Endothelial cell of umbilical vein (primary cell): ENCODE results near the gene CFAP46. TPM values are rescaled to one million over a fixed set of nuclear protein-coding genes. Genes with fewer than 3 reads are reported as not detected.

Experiments
- BruUV-seq: library from RNA; stranded (reverse); fragments of 400-500 nt; replicated peaks from 2 replicates; lab custom pipeline; 2021; lab: Mats Ljungman, UMichigan
- CTCF ChIA-PET: fragments of 300-600, 350-600 bp; sonication (Branson Sonifier 250); formaldehyde crosslinking; loops from one replicate; lab custom pipeline; 2021; ENCODE audit warnings: antibody characterized with exemption, inconsistent platforms; lab: Charles Lee
- POLR2A ChIA-PET: fragments of 300-600, 350-600 bp; sonication (Branson Sonifier 250); formaldehyde crosslinking; loops from one replicate; lab custom pipeline; 2021; ENCODE audit warnings: antibody characterized with exemption, inconsistent platforms; lab: Charles Lee
- DNase-seq: peaks from one replicate; pipeline ENCODE4 v3.0.0-alpha.2; 2011; ENCODE audit warnings: low read depth, low spot score
- FAIRE-seq: peaks from 2 replicates; lab custom pipeline; 2011; peaks lifted over from hg19 to GRCh38; lab: Jason Lieb, UNC
- H2AFZ ChIP-seq: 2 replicates; pipeline ENCODE4 v1.6.0; 2012; ENCODE audit warnings: low read depth, low read length, control low read depth, inconsistent platforms
- H3K27ac ChIP-seq: 2 replicates; pipeline ENCODE4 v1.5.1; 2011; ENCODE audit warnings: low read depth, mild to moderate bottlenecking, control low read depth, low read length, moderate library complexity; ENCODE audit not compliant: insufficient read depth
- H3K27me3 ChIP-seq, 2 experiments: 2 replicates each; pipeline versions ENCODE4 v1.6.0 to v1.6.1; 2011; ENCODE audit warnings: low read length in 2 of 2, mixed read lengths in 1 of 2; ENCODE audit not compliant: control insufficient read depth in 2 of 2, insufficient read depth in 2 of 2
- H3K36me3 ChIP-seq, 2 experiments: 2 replicates in 1 of 2; 3 replicates in 1 of 2; pipeline ENCODE4 v1.5.1; 2011; ENCODE audit warnings: low read length in 2 of 2, mild to moderate bottlenecking in 1 of 2, moderate library complexity in 1 of 2; ENCODE audit not compliant: control insufficient read depth in 2 of 2, insufficient read depth in 2 of 2; ENCODE audit errors: extremely low read depth in 1 of 2
- H3K4me1 ChIP-seq: 3 replicates; pipeline ENCODE4 v1.5.1; 2011; ENCODE audit warnings: mild to moderate bottlenecking, low read length; ENCODE audit not compliant: control insufficient read depth, insufficient read depth; ENCODE audit errors: extremely low read depth
- H3K4me2 ChIP-seq: 2 replicates; pipeline ENCODE4 v1.6.1; 2011; ENCODE audit warnings: low read length, control low read depth, mixed read lengths; ENCODE audit not compliant: insufficient read depth
- H3K4me3 ChIP-seq, 3 experiments: fragments of 200-600 bp in 1 of 3; sonication (generic), shearing (Covaris generic) in 1 of 3; replicated peaks in 1 of 3; 2 replicates each; pipeline ENCODE4 v1.5.1; 2011 to 2016; ENCODE audit warnings: control low read depth in 3 of 3, low read length in 3 of 3, mild to moderate bottlenecking in 2 of 3, inconsistent platforms in 1 of 3, low read depth in 1 of 3, moderate library complexity in 1 of 3; ENCODE audit not compliant: insufficient read depth in 1 of 3
- H3K79me2 ChIP-seq: 2 replicates; pipeline ENCODE4 v1.6.0; 2012; ENCODE audit warnings: low read length, inconsistent platforms; ENCODE audit not compliant: control insufficient read depth, insufficient read depth
- H3K9ac ChIP-seq: replicated peaks from 2 replicates; pipeline ENCODE3; 2011; ENCODE audit warnings: low read length, control low read depth; ENCODE audit not compliant: insufficient read depth; ENCODE audit errors: extremely low read depth
- H3K9me1 ChIP-seq: replicated peaks from 3 replicates; pipeline ENCODE4 v1.6.0; 2011; ENCODE audit warnings: mild to moderate bottlenecking, low read length; ENCODE audit not compliant: control insufficient read depth, insufficient read depth; ENCODE audit errors: extremely low read depth
- H3K9me3 ChIP-seq: replicated peaks from 2 replicates; pipeline ENCODE4 v1.5.1; 2012; ENCODE audit warnings: low read length, inconsistent platforms; ENCODE audit not compliant: control insufficient read depth, insufficient read depth
- H4K20me1 ChIP-seq: replicated peaks from 2 replicates; pipeline ENCODE3; 2011; ENCODE audit warnings: mild to moderate bottlenecking, low read length; ENCODE audit not compliant: control insufficient read depth, insufficient read depth; ENCODE audit errors: extremely low read depth
- FOS ChIP-seq: IDR thresholded peaks from 2 replicates; pipeline ENCODE4 v1.6.1; 2011; ENCODE audit warnings: mild to moderate bottlenecking, low read length, moderate library complexity, borderline replicate concordance; ENCODE audit not compliant: insufficient read depth
- GATA2 ChIP-seq: IDR thresholded peaks from 2 replicates; pipeline ENCODE4 v1.7.0; 2011; ENCODE audit warnings: low read depth, mild to moderate bottlenecking, moderate library complexity, mixed read lengths, low read length; ENCODE audit not compliant: insufficient read length, insufficient read depth
- JUN ChIP-seq: IDR thresholded peaks from 2 replicates; pipeline ENCODE4 v1.6.1; 2011; ENCODE audit warnings: borderline replicate concordance, low read depth; ENCODE audit not compliant: insufficient read length, insufficient read depth
- MYC ChIP-seq: IDR thresholded peaks from one replicate; pipeline ENCODE4 v1.6.1; 2011; ENCODE audit warnings: mild to moderate bottlenecking, low read depth, low read length
- POLR2A ChIP-seq: IDR thresholded peaks from 2 replicates; pipeline ENCODE4 v1.6.1; 2012; ENCODE audit warnings: low read depth, mild to moderate bottlenecking, control low read depth, low read length
- dilution Hi-C: fragments of 300-500 bp; cut with MboI; formaldehyde crosslinking; loops from one replicate; pipeline ENCODE4 v1.15.0; 2019; ENCODE audit warnings: low sequenced_read_pairs; ENCODE audit not compliant: extremely low pct_ligation_motif_present
- intact Hi-C: fragments of 100-400 bp; cut with micrococcal nuclease; formaldehyde crosslinking; loops from one replicate; pipeline ENCODE4 v1.10.0; 2022
- polyA plus RNA-seq, 4 experiments: library from polyadenylated mRNA; depleted of rRNA in 3 of 4; stranded (reverse) in 3 of 4; unstranded in 1 of 4; fragments of >200 nt; gene quantifications; 2 replicates each; pipeline versions ENCODE4 v1.2.1 to v1.2.3, GENCODE V29; 2011 to 2012; ENCODE audit warnings: missing spikeins in 1 of 4
- total RNA-seq: library from RNA; stranded (reverse); gene quantifications from 2 replicates; pipeline ENCODE4 v1.2.3, GENCODE V29; 2021
- TF ChIP-seq, protein P1 (sequence below), 2 donors: IDR thresholded peaks; 1 replicate in 1 of 2; 2 replicates in 1 of 2; pipeline ENCODE4 v1.5.1; 2011; ENCODE audit warnings: low read length in 2 of 2, mild to moderate bottlenecking in 2 of 2, moderate library complexity in 2 of 2, control low read depth in 1 of 2, inconsistent platforms in 1 of 2, low read depth in 1 of 2; ENCODE audit not compliant: insufficient read depth in 1 of 2; ENCODE audit errors: extremely low read depth in 1 of 2
- TF ChIP-seq, protein P2 (sequence below): IDR thresholded peaks from 2 replicates; pipeline ENCODE4 v1.6.1; 2011; ENCODE audit not compliant: insufficient read depth, insufficient read length

Gene CFAP46
- total and polyA plus RNA-seq, 2 donors (not counting 3 experiments of a cell fraction or from before 2014, with no cell fraction given) = 0.75 to 0.98 TPM

DNA sequence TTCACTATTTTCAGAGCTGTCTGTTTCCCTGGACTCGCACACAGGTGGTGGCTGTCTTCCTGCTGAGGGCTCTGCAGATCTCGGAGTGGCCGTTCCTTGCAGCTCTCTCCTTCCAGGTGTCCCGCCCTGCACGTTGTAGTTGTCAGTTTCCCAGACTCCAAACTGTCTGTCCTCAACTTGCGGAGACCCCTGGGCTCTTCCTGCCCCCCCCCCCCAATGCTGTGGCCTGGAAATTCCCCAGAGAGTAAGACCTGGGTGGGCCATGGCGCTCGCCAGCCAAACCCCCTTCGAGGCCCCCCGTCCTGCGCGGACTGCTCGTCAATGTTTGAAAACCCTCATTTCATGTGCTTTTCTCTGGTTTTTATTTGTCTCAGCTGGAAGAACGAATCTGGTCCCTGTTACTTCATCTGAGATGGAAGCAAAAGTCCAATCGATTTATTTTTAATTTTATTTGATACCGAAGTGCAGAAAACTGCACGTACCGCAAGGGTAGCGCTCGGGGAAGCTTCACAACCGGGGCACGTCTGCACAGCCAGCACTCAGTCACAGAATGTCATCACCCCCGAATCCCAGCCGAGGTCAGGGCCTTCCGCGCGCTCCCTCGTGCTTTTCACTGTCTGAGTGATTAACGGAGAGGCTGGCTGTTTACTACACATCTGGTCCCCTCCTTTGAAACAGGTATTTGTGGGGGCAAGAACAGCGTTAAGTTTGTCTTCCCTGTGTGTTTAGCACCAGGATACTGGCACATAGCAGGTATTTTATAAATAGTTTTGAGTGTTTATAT lies 110.0 kb downstream of the CFAP46 start:
- BruUV-seq = no TSS peak

More for the DNA sequence above, 110.0 kb downstream of the CFAP46 start:
- Histone ChIP-seq H3K36me3 (no peaks in the 10 kb centered on the region), H3K9me3 (no peaks in the 10 kb centered on the region), H3K4me1 (no peaks in the 10 kb centered on the region), H3K27ac (no peak overlapping the region), H3K27me3 (no peaks in the 10 kb centered on the region), H3K4me3 (no peak overlapping the region), H3K9me1 (no peaks in the 10 kb centered on the region), H3K79me2 (no peaks in the 10 kb centered on the region), H3K9ac (no peak overlapping the region), H4K20me1 (no peaks in the 10 kb centered on the region), H3K4me2 (no peak overlapping the region), H2AFZ (no peak overlapping the region)
- ChIA-PET POLR2A (no interaction called here), CTCF (no interaction called here)
- dilution Hi-C loops = no loop called here
- TF ChIP-seq POLR2A (no peak), GATA2 (no peak), MYC (no peak), FOS (no peak), JUN (no peak)
- TF ChIP-seq, protein P1, sequence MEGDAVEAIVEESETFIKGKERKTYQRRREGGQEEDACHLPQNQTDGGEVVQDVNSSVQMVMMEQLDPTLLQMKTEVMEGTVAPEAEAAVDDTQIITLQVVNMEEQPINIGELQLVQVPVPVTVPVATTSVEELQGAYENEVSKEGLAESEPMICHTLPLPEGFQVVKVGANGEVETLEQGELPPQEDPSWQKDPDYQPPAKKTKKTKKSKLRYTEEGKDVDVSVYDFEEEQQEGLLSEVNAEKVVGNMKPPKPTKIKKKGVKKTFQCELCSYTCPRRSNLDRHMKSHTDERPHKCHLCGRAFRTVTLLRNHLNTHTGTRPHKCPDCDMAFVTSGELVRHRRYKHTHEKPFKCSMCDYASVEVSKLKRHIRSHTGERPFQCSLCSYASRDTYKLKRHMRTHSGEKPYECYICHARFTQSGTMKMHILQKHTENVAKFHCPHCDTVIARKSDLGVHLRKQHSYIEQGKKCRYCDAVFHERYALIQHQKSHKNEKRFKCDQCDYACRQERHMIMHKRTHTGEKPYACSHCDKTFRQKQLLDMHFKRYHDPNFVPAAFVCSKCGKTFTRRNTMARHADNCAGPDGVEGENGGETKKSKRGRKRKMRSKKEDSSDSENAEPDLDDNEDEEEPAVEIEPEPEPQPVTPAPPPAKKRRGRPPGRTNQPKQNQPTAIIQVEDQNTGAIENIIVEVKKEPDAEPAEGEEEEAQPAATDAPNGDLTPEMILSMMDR (IDR thresholded peaks at IDR 0.05; ENCODE audit: extremely low read depth in 1 of 2, insufficient read depth in 1 of 2, low read depth in 1 of 2, low read length in 2 of 2) = no peak
- TF ChIP-seq, protein P2, sequence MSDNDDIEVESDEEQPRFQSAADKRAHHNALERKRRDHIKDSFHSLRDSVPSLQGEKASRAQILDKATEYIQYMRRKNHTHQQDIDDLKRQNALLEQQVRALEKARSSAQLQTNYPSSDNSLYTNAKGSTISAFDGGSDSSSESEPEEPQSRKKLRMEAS = no peak
- FAIRE-seq (no peak), DNase-seq (no peak)
- intact Hi-C loops = no loop called here
